AG04449 (cell line): ENCODE data around the gene CYP2W1.

Experiments used
- CTCF ChIA-PET: fragments of 350-600 bp; formaldehyde crosslinking; extraction: SDS; loops from one replicate; lab custom pipeline; 2021; ENCODE audit warnings: antibody characterized with exemption; lab: Yijun Ruan, JAX
- POLR2A ChIA-PET: fragments of 400-600, 350-600 bp; formaldehyde crosslinking; extraction: SDS; loops from one replicate; lab custom pipeline; 2020; ENCODE audit warnings: antibody characterized with exemption, inconsistent platforms; lab: Yijun Ruan, JAX
- DNase-seq: peaks from one replicate; pipeline ENCODE4 v3.0.0-alpha.2; 2010; ENCODE audit warnings: low read depth, low spot score
- H3K4me3 ChIP-seq: 2 replicates; pipeline ENCODE4 v1.5.1; 2011; ENCODE audit warnings: low read depth, mild to moderate bottlenecking, control low read depth, low read length
- TF ChIP-seq, protein P1 (sequence below): IDR thresholded peaks from one replicate; pipeline ENCODE4 v1.5.1; 2011; ENCODE audit warnings: mild to moderate bottlenecking, moderate library complexity, low read length, control low read depth, inconsistent platforms; ENCODE audit not compliant: insufficient read depth; ENCODE audit errors: missing control alignments

Gene CYP2W1

GRCh38 chr7:1010226-1010625 is 27.2 kb downstream of the CYP2W1 start:
- CTCF ChIA-PET = interaction anchor here (1.1 to 1.5 kb wide), 2 partner anchors 17 to 55 kb away, joined by 3 to 5 read pairs; no protein-coding TSS in a partner anchor
- no peak overlapping the region for H3K4me3 ChIP-seq
- TF ChIP-seq, protein P1, sequence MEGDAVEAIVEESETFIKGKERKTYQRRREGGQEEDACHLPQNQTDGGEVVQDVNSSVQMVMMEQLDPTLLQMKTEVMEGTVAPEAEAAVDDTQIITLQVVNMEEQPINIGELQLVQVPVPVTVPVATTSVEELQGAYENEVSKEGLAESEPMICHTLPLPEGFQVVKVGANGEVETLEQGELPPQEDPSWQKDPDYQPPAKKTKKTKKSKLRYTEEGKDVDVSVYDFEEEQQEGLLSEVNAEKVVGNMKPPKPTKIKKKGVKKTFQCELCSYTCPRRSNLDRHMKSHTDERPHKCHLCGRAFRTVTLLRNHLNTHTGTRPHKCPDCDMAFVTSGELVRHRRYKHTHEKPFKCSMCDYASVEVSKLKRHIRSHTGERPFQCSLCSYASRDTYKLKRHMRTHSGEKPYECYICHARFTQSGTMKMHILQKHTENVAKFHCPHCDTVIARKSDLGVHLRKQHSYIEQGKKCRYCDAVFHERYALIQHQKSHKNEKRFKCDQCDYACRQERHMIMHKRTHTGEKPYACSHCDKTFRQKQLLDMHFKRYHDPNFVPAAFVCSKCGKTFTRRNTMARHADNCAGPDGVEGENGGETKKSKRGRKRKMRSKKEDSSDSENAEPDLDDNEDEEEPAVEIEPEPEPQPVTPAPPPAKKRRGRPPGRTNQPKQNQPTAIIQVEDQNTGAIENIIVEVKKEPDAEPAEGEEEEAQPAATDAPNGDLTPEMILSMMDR = no peak
- POLR2A ChIA-PET = no interaction called here
- DNase-seq = no peak

- TF ChIP-seq, protein P1 = no peak
- ChIA-PET POLR2A (no interaction called here), CTCF (interaction anchor here (1.4 to 3.5 kb wide), 2 partner anchors 14 to 19 kb away, joined by 4 to 22 read pairs; no protein-coding TSS in a partner anchor)
- no peak for DNase-seq
- no peak overlapping the region for H3K4me3 ChIP-seq
Measured at GRCh38 chr7:1011297-1012003, 28.5 kb downstream of the CYP2W1 start.

- ChIA-PET POLR2A (no interaction called here), CTCF (interaction anchor here (1.2 to 3.5 kb wide), 3 partner anchors 13 to 74 kb away, joined by 3 to 22 read pairs (median 4); no protein-coding TSS in a partner anchor)
- TF ChIP-seq, protein P1 = no peak
- no peak overlapping the region for H3K4me3 ChIP-seq
- no peak for DNase-seq
Measured at GRCh38 chr7:1012004-1012715, 29.2 kb downstream of the CYP2W1 start.

DNA sequence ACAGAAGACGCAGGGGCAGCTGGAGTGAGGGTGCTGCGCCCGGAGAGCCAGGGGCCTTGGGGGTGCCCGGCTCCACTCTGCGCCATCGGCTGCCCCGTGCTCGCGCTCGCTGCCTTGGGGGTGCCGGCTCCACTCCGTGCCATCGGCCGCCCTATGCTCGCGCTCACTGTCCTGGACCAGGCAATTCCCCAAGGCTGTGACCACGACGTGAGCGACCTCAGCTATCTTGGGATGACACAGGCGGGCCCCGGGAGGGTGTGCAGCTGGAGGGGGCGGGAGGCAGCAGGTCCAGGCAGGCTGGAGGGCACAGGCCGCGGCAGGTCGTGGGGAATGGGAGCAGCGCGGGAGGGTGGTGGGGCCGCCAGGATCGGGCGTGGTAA is 29.7 kb downstream of the CYP2W1 start:
- TF ChIP-seq, protein P1 = no peak
- no peak overlapping the region for H3K4me3 ChIP-seq
- POLR2A ChIA-PET = no interaction called here
- no peak for DNase-seq
- CTCF ChIA-PET = interaction anchor here (1.2 to 3.5 kb wide), 3 partner anchors 13 to 73 kb away, joined by 3 to 22 read pairs (median 4); no protein-coding TSS in a partner anchor

- ChIA-PET POLR2A (no interaction called here), CTCF (interaction anchor here (1.1 to 3.5 kb wide), 5 partner anchors 17 to 73 kb away, joined by 3 to 22 read pairs (median 3); partner anchors contain the start of gene GPR146)
- no peak for DNase-seq
- H3K4me3 ChIP-seq = no peak overlapping the region
- TF ChIP-seq, protein P1 = no peak
Measured at GRCh38 chr7:1013581-1013980, 30.6 kb downstream of the CYP2W1 start.

DNA sequence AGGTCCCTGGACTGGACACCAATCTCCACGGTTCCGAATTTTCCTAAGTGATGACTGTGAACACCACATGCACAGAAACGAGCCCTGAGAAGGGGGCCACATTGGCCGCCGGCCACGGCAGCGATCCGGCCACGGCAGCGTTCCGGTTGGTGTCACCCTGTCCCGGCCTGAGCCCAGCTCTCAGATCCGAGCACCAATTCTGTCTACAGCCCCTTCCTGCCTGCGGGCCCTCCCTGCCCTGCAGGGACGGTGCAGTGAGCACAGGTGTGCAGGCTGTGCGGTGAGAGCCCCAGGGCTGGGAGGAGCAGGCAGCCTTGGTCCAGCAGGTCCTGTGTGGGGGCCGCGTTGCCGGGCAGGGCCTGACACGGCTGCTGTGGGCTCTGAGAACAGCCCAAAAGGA is 31.7 kb downstream of the CYP2W1 start:
- ChIA-PET CTCF (interaction anchor here (1.1 to 3.5 kb wide), 3 partner anchors 18 to 26 kb away, joined by 3 to 22 read pairs (median 3); no protein-coding TSS in a partner anchor), POLR2A (no interaction called here)
- TF ChIP-seq, protein P1 = no peak
- no peak for DNase-seq
- no peak overlapping the region for H3K4me3 ChIP-seq
